ENCODE measurements around the gene CACNA2D4.

DNA sequence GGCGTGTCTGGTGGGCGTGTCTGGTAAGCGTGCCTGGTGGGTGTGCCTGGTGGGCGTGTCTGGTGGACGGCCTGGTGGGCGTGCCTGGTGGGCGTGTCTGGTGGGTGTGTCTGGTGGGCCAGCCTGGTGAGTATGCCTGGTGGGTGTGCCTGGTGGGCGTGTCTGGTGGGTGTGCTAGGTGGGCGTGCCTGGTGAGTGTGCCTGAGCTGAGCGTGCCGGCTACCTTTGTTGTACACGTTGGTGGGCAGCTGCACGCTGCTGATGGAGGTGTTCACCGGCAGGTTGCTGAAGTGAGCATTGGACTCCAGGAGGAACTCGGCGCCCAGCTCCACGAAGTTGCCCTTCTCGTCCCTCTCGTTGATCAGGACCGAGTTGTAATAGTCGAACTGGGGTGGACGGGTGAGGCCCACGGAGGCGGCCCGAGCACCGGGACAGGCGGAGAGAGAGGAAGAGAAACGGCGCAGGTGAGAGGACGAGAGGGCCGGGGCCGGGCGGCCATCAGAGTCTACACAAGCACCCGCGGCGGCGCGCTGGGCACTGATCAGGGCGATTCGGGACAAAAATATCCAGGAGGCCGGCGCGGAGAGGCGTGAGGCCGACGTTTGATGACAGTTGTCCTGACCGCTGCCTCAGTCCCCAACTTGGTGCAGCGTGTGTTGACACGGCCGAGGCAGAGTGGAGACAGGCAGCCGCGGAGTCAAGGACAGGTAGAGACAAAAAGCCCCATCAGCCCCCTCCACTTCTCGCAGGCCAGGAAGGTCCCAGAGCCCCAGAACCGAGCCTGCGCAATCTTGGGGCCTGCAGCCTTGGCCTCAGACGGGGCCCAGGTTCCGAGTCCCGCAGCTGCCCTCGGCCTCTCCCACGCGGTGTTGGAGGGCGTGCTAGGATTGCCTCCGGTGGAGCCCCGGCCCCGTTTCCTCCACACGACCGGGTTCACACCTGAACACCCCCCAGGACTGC, 10.5 kb downstream of the CACNA2D4 start:
- TF ChIP-seq CTCF (conservative IDR thresholded peaks at IDR 0.05; ENCODE audit: low read depth, low read length) (no peak), EZH2 (IDR thresholded peaks at IDR 0.05; ENCODE audit: low read length, unreplicated experiment) (no peak), EZH2phosphoT487 (IDR thresholded peaks at IDR 0.05; ENCODE audit: borderline replicate concordance, low read length) (no peak)
